Body of pancreas (tissue), 4 donors: ENCODE results near the gene DTX1. TPM values are rescaled to one million over a fixed set of nuclear protein-coding genes. Genes with fewer than 3 reads are reported as not detected.

Source experiments
- ATAC-seq: fragments of 150-250 bp; one replicate; pipeline ENCODE4 v1.9.1; 2016
- DNase-seq, 4 donors: peaks; one replicate each; pipeline ENCODE4 v3.0.0-alpha.2; 2019
- H3K27ac ChIP-seq, 4 donors: fragments of 200-600 bp; sonication (generic); 1 replicate in 3 of 4; 2 replicates in 1 of 4; pipeline versions ENCODE4 v1.5.1 to v1.6.1; 2016 to 2019; ENCODE audit warnings: mild to moderate bottlenecking in 1 of 4, mixed read lengths in 1 of 4, moderate library complexity in 1 of 4
- H3K27me3 ChIP-seq, 2 donors: fragments of 200-600 bp; sonication (generic); one replicate each; pipeline ENCODE4 v1.6.0; 2016; ENCODE audit warnings: mild to moderate bottlenecking in 1 of 2
- H3K36me3 ChIP-seq, 2 donors: fragments of 200-600 bp; sonication (generic); replicated peaks in 1 of 2; 2 replicates each; pipeline ENCODE4 v1.5.1; 2016; ENCODE audit warnings: low read depth in 2 of 2; ENCODE audit not compliant: insufficient read depth in 1 of 2
- H3K4me1 ChIP-seq: fragments of 200-600 bp; sonication (generic); one replicate; pipeline ENCODE4 v1.6.0; 2016
- H3K4me3 ChIP-seq, 2 donors: fragments of 200-600 bp; sonication (generic); 1 replicate in 1 of 2; 2 replicates in 1 of 2; pipeline ENCODE4 v1.5.1; 2016 to 2019
- H3K9me3 ChIP-seq, 3 donors: fragments of 200-600 bp; sonication (generic); 1 replicate in 2 of 3; 2 replicates in 1 of 3; pipeline ENCODE4 v1.5.1; 2016
- POLR2A ChIP-seq, 3 donors: fragments of 450-650 bp; IDR thresholded peaks; one replicate each; pipeline ENCODE4 v1.6.1; 2016; ENCODE audit warnings: antibody characterized with exemption in 3 of 3, mild to moderate bottlenecking in 2 of 3
- WGBS, 2 donors: methylation state at CpG; one replicate each; pipeline ENCODE4 v1.1.5; 2017; 5-methylcytosine and 5-hydroxymethylcytosine counted together
- intact Hi-C: fragments of 100-400 bp; cut with DNase I; formaldehyde crosslinking; loops from one replicate; pipeline ENCODE4 v1.15.1; 2023
- total RNA-seq, 2 donors: library from RNA; depleted of rRNA; stranded (reverse); fragments of >200 nt; gene quantifications; one replicate each; pipeline ENCODE4 v1.1.0, GENCODE V29; 2016
- TF ChIP-seq, protein P1 (sequence below), 7 experiments: fragments of 450-650 bp in 4 of 7; fragments of 200-600 bp in 3 of 7; sonication (generic) in 3 of 7; IDR thresholded peaks; one replicate each; pipeline ENCODE4 v1.5.1; 2016 to 2019; ENCODE audit warnings: antibody characterized with exemption in 7 of 7

DTX1 gene
- total RNA-seq, 2 donors from 2014 or later, result 11.9 to 17.5 TPM

DNA sequence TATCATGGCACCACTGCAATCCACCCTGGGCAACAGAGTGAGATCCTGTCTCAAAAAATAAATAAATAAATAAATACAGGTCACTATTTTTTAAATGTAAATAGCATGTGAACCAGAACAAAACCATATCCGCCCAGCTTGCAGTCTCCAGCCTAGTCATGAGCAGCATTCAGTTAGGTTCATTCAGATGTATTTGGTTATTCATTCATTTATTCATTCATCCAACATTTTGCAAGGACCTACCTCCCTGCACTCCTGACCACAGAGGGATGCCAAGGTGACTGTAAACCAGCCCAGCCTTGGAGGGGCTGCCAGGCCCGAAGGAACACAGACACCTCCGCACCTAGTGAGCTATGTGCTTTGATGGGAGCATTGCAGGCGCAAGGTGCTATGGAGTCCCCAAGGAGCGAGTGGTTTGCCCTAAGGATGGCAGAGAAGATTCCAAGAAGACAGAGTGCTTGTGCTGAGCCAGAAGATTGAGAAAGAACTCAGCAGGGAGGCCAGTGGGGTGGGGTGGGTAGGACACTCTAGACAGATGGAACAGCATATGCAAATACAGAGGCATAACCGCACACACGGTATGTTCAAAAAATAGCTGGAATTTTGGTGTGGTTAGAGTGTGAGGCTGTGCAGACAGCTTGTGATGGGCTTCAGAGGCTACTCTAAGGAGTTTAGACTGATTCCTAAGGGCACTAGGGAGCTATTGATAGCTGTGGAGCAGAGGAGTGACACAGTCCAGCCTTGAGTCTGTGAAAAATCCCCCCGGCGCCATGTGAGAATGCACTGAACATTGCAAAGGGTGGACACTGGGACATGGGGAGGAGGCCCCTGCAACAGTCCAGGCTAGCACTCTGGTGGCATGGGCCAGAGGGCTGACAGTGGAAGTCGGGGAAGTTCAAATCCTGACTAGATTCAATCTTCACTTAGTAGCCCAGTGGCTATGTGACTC is 11.7 kb downstream of the DTX1 start:
- ATAC-seq (no peak), DNase-seq (no peak)
- no peaks in the 10 kb centered on the region for H3K27me3 ChIP-seq
- H3K4me3 ChIP-seq, result no peak overlapping the region
- no peaks in the 10 kb centered on the region for H3K9me3 ChIP-seq
- intact Hi-C loops, result no loop called here
- H3K27ac ChIP-seq, result no peak overlapping the region
- no peak for TF ChIP-seq POLR2A (IDR thresholded peaks at IDR 0.05)
- TF ChIP-seq, protein P1, sequence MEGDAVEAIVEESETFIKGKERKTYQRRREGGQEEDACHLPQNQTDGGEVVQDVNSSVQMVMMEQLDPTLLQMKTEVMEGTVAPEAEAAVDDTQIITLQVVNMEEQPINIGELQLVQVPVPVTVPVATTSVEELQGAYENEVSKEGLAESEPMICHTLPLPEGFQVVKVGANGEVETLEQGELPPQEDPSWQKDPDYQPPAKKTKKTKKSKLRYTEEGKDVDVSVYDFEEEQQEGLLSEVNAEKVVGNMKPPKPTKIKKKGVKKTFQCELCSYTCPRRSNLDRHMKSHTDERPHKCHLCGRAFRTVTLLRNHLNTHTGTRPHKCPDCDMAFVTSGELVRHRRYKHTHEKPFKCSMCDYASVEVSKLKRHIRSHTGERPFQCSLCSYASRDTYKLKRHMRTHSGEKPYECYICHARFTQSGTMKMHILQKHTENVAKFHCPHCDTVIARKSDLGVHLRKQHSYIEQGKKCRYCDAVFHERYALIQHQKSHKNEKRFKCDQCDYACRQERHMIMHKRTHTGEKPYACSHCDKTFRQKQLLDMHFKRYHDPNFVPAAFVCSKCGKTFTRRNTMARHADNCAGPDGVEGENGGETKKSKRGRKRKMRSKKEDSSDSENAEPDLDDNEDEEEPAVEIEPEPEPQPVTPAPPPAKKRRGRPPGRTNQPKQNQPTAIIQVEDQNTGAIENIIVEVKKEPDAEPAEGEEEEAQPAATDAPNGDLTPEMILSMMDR (IDR thresholded peaks at IDR 0.05), result no peak
- 86 to 90% methylated on average over 10 of the region's 10 CpGs for WGBS, 2 donors
- H3K4me1 ChIP-seq, result peaks cover 25% of the 10 kb centered on the region
- H3K36me3 ChIP-seq, result no peaks in the 10 kb centered on the region

DNA sequence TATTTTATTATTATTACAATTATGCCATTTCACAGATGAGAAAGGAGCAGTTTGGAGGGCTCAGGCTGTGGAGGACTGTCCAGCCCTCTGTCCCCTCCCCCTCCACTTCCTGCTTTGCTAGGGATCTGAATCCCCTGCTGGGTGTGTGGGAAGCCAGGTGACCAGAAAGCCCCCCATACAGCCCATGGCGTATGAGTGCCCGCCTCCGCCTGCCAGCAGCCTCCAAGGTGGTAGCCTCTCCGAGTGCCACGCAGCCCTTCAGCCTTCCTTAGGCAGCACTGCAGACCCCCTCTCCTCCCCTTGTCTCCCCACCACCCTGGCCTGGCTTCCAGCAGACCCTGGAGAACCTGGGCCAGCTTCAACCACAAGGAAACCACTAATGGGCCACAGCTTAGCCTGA is 12.6 kb downstream of the DTX1 start:
- TF ChIP-seq POLR2A (IDR thresholded peaks at IDR 0.05), result no peak
- TF ChIP-seq, protein P1 (IDR thresholded peaks at IDR 0.05), result no peak
- Histone ChIP-seq H3K4me1 (peaks cover 25% of the 10 kb centered on the region), H3K9me3 (no peaks in the 10 kb centered on the region), H3K4me3 (no peak overlapping the region), H3K36me3 (no peaks in the 10 kb centered on the region), H3K27ac (no peak overlapping the region), H3K27me3 (no peaks in the 10 kb centered on the region)
- intact Hi-C loops, result no loop called here
- 85 to 93% methylated on average over 5 of the region's 5 CpGs for WGBS, 2 donors
- DNase-seq (no peak), ATAC-seq (no peak)

DNA sequence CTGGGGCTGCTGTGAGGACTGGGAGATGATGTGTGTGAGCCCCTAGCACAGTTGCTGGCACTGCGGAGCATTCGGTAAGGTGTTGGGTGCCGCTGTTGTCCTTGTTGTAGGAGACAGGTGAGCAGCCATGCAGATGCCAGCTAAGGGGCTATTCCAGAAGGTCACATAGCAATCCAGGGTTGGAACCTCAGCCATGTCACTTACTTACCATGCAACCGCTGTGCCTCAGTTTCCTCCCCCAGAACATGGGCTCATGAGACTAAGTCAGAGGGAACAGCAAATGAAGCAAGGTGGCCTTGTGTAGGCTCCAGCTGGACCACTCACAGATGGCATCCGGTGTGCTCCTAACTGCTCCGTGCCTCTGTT is 13.2 kb downstream of the DTX1 start:
- no peak for TF ChIP-seq POLR2A (IDR thresholded peaks at IDR 0.05)
- TF ChIP-seq, protein P1 (IDR thresholded peaks at IDR 0.05), result no peak
- H3K9me3 ChIP-seq, result no peaks in the 10 kb centered on the region
- ATAC-seq (no peak), DNase-seq (no peak)
- intact Hi-C loops, result no loop called here
- H3K36me3 ChIP-seq, result no peaks in the 10 kb centered on the region
- no peak overlapping the region for H3K4me3 ChIP-seq
- peak overlapping the region in 1 of 4 donors; percentile 7 for H3K27ac ChIP-seq
- H3K4me1 ChIP-seq, result peaks cover 25% of the 10 kb centered on the region
- no peaks in the 10 kb centered on the region for H3K27me3 ChIP-seq
- WGBS, 2 donors, result 76 to 93% methylated on average over 6 of the region's 6 CpGs

DNA sequence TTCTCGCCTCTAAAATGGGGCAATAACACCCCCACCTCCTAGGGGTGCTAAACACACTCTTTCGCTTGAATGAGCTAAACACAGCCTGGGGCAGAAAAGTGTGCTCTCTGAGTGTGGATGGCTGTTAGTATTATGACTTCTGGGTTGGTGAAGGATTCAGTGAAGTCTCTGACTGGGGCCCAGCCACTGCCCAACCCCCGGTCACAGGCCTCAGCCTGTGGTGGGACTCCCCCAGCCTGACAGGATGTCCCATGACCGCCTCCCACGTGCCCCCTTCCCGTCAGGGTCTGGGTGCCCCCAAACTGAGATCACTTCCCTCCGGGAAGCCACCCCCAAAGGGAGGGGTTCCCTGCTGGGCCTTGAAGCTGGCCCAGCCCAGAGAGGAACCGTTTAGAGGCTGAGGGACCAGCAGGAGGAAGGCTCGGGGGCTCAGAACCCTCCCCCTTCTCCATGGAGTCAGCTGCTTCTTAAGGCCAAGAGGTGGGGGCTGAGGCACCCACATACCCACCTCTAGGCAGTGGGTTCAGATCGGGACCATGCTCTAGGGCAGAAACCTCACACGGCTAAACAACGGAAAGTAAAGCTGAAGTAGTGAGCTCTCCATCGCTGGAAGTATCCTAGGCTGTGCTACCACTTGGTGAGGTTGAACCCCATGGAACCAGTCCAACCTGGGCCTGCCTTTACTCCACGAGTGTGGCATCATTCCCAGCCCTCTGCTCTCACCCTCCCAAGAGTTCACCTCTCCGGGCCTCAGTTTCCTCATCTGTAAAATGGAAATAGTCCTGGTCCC is 13.8 kb downstream of the DTX1 start:
- WGBS, 2 donors, result 71 to 90% methylated on average over 10 to 15 of the region's 15 CpGs
- intact Hi-C loops, result no loop called here
- Histone ChIP-seq H3K4me3 (no peak overlapping the region), H3K27me3 (no peaks in the 10 kb centered on the region), H3K36me3 (no peaks in the 10 kb centered on the region), H3K9me3 (no peaks in the 10 kb centered on the region), H3K27ac (peak overlapping the region in 3 of 4 donors; percentile 7 to 84 (median 83)), H3K4me1 (peaks cover 25% of the 10 kb centered on the region)
- no peak for ATAC-seq
- DNase-seq, result peak in 1 of 4 donors; percentile 45
- TF ChIP-seq, protein P1 (IDR thresholded peaks at IDR 0.05), result no peak
- TF ChIP-seq POLR2A (IDR thresholded peaks at IDR 0.05), result no peak
